ENCODE results near the gene PTGES.
"Not testable (repeated sequence)": the region's sequence is repeated elsewhere in the genome, so short reads cannot be mapped to it uniquely, and the experiment has no call there.

The PTGES gene

DNA sequence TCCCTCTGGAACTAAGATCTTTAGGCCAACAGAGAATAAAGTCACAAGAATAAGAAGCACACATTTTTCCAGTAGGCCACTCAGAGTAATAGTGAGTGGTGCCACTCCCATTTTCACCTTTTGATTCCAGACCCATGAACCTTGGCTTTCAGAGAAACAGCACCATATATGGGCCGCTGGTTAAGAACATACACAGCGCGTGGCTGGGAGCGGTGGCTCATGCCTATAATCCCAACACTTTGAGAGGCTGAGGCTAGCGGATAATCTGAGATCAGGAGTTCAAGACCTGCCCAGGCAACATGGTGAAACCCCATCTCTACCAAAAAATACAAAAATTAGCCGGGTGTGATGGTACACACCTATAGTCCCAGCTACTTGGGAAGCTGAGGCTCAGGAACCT lies 15.6 kb upstream of the PTGES start:
- no peak for DNase-seq

DNA sequence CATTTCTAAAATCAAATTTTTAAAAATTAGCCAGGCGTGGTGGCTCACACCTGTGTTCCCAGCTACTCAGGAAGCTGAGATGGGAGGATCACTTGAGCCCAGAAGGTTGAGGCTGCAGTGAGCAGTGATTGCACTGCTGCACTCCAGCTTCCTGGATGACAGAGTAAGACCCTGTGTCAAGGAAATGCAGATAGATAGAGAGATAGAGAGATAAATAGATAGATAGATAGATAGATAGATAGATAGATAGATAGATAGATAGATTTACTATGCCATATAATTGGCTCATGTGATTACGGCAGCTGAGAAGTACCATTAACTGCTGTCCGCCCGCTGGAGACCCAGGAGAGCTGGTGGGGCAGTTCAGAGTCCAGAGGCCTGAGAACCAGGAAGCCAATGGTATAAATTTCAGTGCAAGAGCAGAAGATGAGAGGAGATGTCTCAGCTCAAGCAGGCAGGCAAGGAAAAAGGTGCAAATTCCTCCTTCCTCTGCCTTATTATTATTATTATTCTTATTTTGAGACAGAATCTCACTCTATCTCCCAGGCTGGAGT lies 13.0 kb upstream of the PTGES start:
- DNase-seq, result no peak

GRCh38 chr9:129762985-129763926 lies 10.4 kb upstream of the PTGES start:
- DNase-seq, result no peak

DNA sequence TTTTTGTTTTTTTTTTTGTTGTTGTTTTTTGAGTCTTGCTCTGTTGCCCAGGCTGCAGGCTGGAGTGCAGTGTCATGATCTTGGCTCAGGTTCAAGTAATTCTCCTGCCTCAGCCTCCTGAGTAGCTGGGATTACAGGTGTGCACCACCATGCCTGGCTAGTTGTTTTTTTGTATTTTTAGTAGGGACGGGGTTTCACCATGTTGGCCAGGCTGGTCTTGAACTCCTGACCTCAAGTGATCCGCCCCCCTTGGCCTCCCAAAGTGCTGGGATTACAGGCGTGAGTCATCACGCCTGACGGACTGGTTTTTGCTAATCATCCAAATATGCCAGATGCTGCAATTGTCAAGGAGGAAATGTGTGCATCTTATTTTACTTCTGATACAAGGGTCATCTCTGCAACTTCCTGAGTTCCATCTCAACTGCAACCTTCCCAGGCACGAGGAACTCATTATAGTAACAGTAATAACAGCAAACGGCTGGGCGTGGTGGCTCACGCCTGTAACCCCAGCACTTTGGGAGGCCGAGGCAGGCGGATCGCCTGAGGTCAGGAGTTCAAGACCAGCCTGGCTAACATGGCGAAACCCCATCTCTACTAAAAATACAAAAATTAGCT lies 9.6 kb upstream of the PTGES start:
- not testable (repeated sequence) for DNase-seq

- DNase-seq, result no peak
Observed at GRCh38 chr9:129761901-129762369, 9.1 kb upstream of the PTGES start.

DNA sequence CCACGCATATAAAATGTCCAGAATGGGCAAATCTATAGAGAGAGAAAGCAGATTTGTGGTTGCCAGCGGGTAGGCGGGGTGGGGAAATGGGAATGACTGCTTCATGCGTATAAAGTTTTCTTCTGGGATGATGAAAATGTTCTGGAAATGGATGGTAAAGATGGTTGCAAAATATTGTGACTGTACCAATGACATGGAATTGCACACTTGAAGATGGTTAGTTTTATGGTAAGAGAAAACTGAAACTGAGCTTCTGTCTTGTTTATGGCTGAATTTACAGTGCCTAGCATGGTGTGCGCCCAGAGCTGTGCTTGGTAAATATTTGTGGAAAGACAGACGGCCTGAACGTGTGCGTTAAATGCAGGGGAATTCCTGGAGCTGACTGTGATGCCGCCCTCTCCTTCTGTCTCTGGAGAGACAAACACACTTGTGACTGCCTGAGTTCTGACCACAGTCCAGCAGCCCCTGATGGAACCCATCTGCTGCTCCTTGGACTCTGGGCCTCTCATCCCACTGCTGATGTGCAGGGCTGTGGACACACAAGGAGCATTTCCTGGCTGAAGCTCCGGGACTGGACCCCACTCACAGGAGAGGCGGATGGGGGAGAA lies 8.6 kb upstream of the PTGES start:
- DNase-seq, result no peak

DNA sequence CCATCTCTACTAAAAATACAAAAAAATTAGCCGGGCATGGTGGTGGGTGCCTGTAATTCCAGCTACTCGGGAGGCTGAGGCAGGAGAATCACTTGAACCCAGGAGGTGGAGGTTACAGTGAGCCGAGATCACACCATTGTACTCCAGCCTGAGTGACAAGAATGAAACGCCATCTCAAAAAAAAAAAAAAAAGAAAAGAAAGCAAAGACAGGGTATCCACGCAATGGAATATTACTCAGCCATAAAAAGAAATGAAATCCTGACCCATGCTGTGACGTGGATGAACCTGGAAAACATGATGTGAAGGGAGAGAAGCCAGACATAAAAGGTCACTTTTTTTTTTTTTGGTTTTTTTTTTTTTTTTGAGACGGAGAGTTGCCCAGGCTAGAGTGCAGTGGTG lies 7.9 kb upstream of the PTGES start:
- not testable (repeated sequence) for DNase-seq

- DNase-seq, result no peak
Observed at GRCh38 chr9:129759804-129760502, 7.1 kb upstream of the PTGES start.

- no peak for DNase-seq
Observed at GRCh38 chr9:129759319-129759718, 6.5 kb upstream of the PTGES start.

GRCh38 chr9:129757045-129757444 lies 4.2 kb upstream of the PTGES start:
- DNase-seq, result no peak

DNA sequence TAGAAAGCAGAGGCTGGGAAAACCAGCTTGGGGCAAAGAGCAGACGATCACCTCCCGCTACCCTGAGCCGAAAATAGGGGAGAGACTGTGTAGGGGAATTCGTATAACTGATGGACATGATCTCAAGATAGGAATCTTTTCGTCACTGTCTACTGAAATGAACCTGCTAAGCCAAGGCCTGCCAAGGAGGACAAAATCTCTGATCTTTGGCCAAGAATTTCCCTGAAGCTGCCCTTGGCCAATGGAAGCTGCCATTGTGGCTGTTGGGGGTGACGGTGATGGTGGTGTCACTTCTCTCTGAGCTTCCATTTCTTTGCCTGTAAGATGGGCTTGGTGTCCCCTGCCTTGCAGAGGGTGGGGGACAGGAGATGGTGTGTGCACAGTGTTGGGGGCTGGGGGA lies 3.3 kb upstream of the PTGES start:
- DNase-seq, result no peak

- no peak for DNase-seq
Observed at GRCh38 chr9:129755151-129755550, 2.3 kb upstream of the PTGES start.

- DNase-seq, result peak; percentile 56
Observed at GRCh38 chr9:129751841-129752801, 721 bp downstream of the PTGES start.

DNA sequence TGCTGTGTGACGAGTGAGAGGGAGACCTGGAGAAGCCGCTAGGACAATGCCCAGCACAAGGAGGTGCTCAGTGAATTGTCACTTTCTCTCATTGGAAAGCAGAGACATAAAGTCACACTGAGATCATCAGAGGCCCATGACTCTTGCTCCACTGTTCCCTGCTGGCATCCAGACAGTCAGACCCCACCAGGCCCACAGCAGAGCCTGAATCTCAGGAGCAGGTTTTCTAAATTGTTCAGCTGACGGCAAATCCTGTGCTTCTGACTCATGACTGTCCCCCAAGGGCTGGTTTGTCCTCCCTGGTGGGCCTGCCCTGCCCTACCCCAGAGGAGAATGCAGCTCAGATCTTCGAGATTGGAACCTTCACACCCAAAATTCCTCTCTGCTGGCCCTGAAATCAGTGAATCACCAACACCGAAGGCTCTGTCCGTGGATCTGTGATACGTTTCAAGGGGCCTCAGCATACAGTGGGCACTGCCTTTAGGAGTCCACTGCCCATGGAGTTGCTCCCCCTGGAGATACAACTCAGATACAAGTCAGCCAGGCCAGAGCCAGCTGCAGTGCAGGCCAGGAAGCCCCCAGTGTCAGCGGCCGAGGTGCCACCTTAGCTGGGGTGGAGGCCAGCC lies 2.7 kb downstream of the PTGES start:
- no peak for DNase-seq

- no peak for DNase-seq
Observed at GRCh38 chr9:129749575-129749974, 3.3 kb downstream of the PTGES start.

DNA sequence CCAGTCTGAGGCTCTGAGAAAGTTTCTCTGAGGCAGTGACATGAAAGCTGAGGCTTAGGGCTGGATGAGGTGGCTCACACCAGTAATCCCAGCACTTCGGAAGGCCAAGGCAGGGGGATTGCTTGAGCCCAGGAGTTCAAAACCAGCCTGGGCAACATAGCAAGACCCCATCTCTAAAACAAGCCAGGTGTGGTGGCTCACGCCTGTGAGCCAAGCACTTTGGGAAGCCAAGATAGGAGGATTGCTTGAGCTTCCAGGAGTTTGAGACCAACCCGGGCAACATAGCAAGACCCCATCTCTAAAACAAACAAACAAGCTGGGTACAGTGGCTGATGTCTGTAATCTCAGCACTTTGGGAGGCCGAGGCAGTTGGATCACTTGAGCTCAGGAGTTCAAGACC lies 3.8 kb downstream of the PTGES start:
- not testable (repeated sequence) for DNase-seq

DNA sequence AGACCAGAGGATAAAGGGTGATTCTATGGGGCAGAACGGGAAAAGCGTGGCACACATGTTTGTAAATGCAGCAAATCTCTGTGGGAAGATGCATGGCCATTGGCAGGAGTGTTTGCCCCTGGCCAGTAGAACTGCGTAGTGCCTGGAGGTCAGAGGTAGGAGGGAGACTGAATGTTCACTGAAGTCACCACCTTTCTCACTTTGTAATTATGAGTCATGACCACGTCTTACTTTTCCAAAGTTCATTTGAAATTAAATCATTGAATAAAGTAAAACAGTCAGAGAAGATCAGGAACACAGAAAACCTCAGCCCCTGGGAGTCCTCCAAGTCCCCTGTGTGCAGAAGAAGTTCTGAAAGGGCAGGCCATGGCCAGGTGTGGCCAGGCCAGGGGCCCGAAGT lies 4.6 kb downstream of the PTGES start:
- no peak for DNase-seq

DNA sequence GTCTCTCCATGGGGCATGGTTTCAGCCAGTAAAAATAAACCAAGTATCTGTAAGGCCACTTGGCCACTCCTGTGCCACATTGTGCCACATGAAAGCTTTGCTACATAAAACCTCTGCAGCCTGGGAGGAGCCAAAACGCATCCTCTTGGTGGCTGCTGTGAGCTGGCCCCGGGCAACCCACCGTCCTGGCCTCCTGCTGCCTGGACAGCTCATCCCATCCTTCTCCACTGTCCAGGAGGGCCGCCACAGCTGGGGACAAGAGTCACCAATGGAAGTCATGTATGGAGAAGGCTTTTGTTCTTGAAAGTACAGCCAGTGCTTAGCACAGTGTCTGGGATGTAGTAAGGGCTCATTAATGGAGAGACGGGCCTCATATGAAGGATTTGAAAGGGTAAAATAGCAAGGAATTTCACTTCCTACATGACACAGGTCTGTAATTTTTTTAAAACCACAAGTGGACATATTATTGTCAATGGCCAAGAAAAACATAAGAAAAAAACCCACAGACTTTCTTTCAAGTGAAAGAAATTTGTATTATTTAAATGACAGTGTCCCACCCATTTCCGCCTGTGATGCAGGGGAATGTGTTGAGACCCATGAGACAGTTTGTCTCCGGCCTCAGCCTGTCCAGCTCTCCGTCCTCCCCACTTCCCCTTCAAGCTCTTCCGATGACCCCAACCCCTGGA lies 6.6 kb downstream of the PTGES start:
- no peak for DNase-seq

- DNase-seq, result no peak
Observed at GRCh38 chr9:129745200-129745599, 7.6 kb downstream of the PTGES start.

- no peak for DNase-seq
Observed at GRCh38 chr9:129740666-129741464, 12.0 kb downstream of the PTGES start.
